NCI-H2196 (cell line): Measurements from ENCODE around the gene NKD2.
"Not testable (repeated sequence)": the region's sequence is repeated elsewhere in the genome, so short reads cannot be mapped to it uniquely, and the experiment has no call there.

Source experiments
- DNase-seq: peaks from one replicate; lab custom pipeline; 2025; ENCODE audit not compliant: unreplicated experiment; lab: John Stamatoyannopoulos, UW

Gene NKD2

GRCh38 chr5:1068895-1069719 is 60.5 kb downstream of the NKD2 start:
- DNase-seq: no peak

- no peak for DNase-seq
These were observed 61.1 kb downstream of the NKD2 start for GRCh38 chr5:1069720-1070088.

GRCh38 chr5:1073239-1074102 is 64.9 kb downstream of the NKD2 start:
- DNase-seq: no peak

- no peak for DNase-seq
These were observed 65.6 kb downstream of the NKD2 start for GRCh38 chr5:1074226-1074625.

- DNase-seq: no peak
These were observed 66.4 kb downstream of the NKD2 start for GRCh38 chr5:1074816-1075554.

- no peak for DNase-seq
These were observed 66.9 kb downstream of the NKD2 start for GRCh38 chr5:1075555-1075881.

GRCh38 chr5:1075931-1076330 is 67.3 kb downstream of the NKD2 start:
- DNase-seq: no peak

GRCh38 chr5:1076406-1076805 is 67.8 kb downstream of the NKD2 start:
- DNase-seq: no peak

- no peak for DNase-seq
These were observed 68.4 kb downstream of the NKD2 start for GRCh38 chr5:1077026-1077425.

GRCh38 chr5:1077491-1078020 is 69.0 kb downstream of the NKD2 start:
- DNase-seq: no peak

GRCh38 chr5:1078206-1078605 is 69.6 kb downstream of the NKD2 start:
- no peak for DNase-seq

GRCh38 chr5:1078851-1079250 is 70.2 kb downstream of the NKD2 start:
- no peak for DNase-seq

- no peak for DNase-seq
These were observed 70.9 kb downstream of the NKD2 start for GRCh38 chr5:1079486-1079885.

- no peak for DNase-seq
These were observed 71.4 kb downstream of the NKD2 start for GRCh38 chr5:1079961-1080360.

- DNase-seq: no peak
These were observed 71.8 kb downstream of the NKD2 start for GRCh38 chr5:1080432-1080831.

- DNase-seq: no peak
These were observed 72.9 kb downstream of the NKD2 start for GRCh38 chr5:1081519-1081918.

- not testable (repeated sequence) for DNase-seq
These were observed 74.4 kb downstream of the NKD2 start for GRCh38 chr5:1083026-1083425.

GRCh38 chr5:1083823-1084605 is 75.4 kb downstream of the NKD2 start:
- DNase-seq: no peak

- DNase-seq: no peak
These were observed 76.8 kb downstream of the NKD2 start for GRCh38 chr5:1085391-1085790.

GRCh38 chr5:1086137-1086536 is 77.5 kb downstream of the NKD2 start:
- DNase-seq: no peak

GRCh38 chr5:1086871-1087270 is 78.3 kb downstream of the NKD2 start:
- DNase-seq: no peak
